GM21529 (cell line): ENCODE measurements around the gene GALNTL6.
"Not testable (repeated sequence)": the region's sequence is repeated elsewhere in the genome, so short reads cannot be mapped to it uniquely, and the experiment has no call there.

ENCODE experiments used
- ATAC-seq: cut with Tn5 transposase; IDR thresholded peaks from one replicate; pipeline ENCODE4 v1.9.1; 2021; ENCODE audit not compliant: unreplicated experiment

Gene GALNTL6

DNA sequence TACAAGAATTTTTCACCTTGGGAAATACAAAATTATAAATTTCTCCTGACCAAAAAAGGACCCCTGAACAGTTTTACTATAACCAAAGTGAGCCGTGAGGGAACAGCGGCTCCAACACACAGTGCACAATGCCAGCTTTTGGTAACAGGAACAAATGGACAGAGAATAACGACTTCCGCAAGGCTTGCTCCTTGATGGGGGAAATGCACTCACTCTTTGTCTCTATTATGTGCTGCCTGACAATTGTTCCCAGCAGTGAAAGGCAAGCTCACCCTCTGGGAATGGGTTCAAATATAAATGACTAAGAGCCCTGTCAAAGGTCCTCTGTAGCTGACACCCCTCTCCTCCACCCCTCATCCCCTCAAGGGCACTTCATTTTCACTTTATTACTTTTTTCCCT lies 1029.6 kb downstream of the GALNTL6 start:
- no peak for ATAC-seq

DNA sequence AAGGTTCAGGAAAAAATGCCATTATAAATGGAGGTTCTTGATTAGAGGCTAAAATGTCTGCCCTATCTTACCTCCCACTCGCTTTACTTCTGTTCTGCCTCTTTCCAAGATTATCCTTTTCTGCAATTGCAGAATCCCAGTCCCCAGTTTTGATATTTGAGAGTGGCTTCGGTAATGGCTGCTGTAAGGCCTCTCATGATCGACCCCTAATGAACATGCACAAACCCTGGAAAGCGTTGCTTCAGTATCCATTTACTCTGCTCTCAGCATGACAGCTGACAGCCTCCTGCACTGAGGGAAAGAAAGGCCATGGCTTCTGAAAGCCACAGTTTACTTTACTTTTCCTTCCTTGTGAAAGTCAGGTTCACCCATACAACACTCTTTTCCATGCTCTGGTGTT lies 1030.0 kb downstream of the GALNTL6 start:
- no peak for ATAC-seq

DNA sequence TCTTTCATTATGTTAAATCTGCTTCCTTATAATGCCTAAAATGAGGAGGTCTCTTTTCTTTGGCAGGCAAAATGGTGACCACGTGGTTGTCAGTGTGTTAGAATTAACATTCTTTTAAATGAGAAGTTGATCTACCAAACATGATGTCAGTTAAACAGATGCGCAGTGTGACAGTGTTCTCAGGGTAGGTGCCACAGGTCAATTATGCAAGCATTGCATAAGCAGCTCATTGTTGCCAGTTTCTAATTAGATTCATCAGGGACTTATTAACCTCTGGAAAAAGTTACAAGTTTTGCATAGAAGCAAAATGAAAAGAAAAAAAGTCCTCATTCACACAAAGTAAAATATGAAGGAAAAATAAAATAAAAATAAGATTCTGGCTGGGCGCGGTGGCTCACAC lies 1031.4 kb downstream of the GALNTL6 start:
- no peak for ATAC-seq

DNA sequence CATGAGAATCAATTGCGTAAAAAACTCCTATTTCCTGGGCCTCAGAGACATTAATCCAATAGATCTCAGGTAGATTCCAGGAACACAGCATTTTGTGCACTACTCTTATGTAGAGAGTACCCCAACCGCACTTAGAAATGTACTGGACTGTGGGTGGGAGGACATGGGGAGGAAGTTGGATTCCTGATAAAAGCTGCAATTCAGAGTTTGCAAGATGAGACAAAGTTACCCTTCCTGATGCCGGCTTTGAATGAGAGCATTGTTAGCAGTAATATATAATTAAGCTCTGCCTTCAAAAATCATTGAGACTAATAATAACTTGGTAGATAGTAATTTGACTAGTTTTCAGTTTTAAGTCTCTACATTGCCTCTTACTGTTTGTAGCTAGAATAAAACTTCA lies 1032.1 kb downstream of the GALNTL6 start:
- ATAC-seq = no peak

DNA sequence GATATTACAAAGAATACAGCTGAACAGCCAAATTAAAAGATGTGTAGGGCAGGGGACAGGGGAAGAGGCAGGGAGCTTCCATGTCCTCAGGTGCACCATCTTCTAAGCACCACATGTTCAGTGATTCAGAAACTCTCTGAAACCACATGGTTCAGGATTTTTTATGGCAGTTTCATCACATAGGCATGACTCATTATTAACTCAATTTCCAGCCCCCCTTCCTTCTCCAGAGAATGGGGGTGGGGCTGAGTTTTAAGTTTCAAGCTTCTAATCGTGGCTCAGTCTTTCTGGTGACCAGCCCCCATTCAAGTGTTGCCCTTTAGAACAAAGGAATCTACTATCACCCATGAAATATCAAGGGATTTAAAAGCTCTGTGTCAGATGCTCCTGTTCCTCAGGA lies 1037.6 kb downstream of the GALNTL6 start:
- no peak for ATAC-seq

DNA sequence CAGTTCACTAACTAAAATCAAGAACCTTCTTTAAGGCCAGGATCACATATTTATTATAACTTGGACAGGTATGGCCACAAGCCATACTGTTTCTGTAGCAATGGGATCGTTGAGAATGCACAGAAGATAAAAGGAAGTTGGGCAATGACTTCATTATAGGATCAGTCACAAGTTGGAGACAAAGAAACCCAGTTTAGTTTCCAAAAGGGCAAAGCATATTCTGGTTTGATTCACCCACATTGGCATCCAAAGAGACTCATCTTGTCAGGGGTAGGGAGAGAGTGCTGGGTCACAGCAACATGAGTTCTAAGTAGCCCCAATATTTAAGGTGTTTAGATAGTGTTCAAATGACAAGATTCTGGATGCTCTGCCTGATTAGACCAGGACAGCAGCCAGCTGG lies 1038.3 kb downstream of the GALNTL6 start:
- no peak for ATAC-seq

DNA sequence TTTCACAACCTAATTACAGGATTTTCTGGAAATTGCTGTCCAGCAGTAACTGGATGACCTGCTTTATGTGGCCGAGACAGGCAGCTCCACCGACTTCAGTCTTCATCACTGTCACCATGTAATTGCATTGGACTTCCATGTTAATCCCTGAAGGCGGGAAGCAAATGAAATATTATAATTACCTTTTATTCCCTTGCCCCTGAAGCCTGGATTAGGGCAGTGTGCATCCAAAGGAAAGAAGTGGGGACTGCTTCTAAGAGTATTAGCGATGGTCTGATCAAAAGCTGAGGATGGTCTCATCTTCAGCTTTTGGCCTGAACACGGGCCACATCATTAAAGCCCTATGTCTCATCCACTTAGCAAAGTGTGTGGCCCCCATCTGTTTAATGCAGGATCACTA lies 1043.8 kb downstream of the GALNTL6 start:
- ATAC-seq = no peak

DNA sequence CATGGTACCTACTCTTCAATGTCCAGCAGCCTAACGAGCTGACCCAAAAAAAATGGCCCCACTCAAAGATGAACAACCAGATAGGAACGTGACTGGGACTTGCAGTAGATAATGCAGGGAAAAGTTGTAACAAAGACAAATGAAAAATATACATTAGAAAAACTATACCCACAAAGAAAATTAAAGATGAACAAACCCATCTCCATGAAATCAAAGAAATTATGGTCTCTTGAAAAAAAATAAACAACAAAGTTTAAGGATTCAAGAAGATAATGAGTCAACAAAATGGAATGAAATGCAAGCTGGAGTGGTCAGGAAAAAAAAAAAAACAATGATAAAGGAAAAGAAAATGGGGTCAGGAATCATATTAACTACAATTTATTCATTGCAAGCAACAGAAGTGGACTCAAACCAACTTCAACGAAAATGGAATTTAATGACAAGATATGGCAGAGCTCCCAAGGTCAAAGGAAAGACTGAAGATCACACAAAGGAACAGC lies 1045.6 kb downstream of the GALNTL6 start:
- no peak for ATAC-seq

DNA sequence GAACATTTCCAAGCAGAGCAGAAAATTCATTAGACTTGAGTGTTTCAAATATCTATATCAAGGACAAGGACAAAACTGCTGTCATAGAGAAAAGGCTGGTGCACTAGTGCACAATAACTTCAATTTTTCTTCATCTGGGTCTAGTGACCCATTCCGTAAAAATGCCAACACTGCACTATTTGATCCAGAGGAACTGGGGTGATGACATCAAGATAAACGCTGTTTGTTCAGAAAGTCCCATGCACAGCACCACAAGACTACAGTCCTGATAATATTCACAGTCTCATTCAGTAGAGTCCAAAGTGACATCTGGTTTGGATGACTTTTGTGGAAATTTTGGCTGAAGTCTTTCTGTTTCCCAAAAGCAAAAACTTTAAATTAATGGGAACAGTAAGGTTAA lies 1051.9 kb downstream of the GALNTL6 start:
- no peak for ATAC-seq

DNA sequence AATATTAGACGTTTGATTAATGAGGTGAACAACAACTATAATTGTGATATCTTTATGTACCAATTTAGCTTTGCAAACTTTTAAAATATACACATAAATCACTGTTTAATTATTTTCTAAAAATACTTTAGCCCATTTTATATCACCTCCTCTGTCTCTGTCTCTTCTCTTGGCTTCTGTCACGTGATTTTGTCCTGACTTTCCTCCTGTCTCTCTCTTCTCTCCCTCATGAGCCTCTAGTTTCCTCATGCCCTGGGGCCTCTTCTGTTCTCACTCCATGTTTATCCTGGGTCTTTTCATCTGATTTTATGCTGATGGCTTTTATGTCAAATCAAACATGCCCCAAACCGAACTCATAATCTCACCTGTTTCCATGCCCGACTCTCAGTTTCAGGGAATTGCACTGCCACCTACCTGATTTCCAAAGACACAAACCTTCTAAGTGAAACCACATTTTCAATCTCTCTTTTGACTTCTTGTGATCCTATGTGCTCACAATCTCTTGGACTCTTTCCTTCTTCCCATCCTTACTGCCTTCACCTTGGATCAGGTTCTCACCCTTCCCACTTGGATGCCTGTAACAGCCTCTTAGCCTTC lies 1052.4 kb downstream of the GALNTL6 start:
- ATAC-seq = no peak

DNA sequence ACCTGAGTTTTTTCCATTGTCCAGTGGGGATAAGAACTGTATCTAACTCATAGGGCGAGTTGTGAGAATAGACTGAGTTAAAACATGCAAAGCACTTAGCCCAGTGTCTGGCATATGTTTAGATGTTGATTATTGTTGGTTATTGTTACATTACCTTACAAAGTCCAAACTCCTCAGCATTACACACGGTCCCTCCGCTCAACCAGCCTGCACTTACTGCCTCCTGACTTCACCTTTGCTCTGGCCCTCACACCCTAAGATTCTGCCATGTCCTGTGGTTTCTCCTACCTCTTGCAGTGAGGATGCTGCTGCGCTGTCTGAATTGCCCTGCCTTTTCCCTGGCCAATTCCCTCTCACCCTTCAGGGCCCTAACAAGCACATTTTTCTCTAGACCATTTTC lies 1053.2 kb downstream of the GALNTL6 start:
- ATAC-seq = no peak

DNA sequence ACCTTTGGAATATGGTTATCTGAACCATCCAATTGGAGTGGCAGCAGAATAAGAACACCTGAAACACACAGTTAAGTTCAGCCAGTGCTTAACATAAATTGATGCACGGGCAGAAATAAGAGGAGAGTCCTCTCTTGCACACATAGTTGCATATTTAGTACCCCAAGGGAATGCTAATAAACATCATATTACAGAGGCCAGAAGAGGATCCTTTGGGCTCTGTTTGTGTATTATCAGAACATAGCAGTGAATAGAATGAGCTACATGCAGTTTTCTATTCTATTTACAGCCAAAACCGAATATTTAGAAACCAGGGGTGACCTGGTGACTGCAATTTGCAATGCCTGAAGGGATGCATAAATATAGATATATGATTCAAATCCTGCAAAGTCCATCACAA lies 1054.6 kb downstream of the GALNTL6 start:
- no peak for ATAC-seq

DNA sequence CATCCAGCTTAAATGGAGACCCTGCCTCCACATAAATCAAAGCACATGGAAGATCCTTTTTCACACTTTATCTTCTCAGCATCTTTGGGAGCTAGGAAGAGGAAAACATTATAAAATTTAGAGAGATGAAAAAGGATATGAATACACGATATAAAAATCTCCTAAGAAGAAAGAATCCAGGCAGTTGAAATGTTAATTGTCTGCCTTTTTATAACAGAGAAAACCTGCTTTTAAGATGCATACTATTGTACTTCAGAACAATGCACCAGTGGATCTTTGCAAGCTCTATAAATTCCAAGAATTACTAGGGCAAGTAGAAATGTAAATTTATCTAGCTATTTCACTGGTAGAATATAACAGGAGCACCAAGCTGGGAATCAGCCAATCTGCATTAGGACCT lies 1055.1 kb downstream of the GALNTL6 start:
- ATAC-seq = no peak

DNA sequence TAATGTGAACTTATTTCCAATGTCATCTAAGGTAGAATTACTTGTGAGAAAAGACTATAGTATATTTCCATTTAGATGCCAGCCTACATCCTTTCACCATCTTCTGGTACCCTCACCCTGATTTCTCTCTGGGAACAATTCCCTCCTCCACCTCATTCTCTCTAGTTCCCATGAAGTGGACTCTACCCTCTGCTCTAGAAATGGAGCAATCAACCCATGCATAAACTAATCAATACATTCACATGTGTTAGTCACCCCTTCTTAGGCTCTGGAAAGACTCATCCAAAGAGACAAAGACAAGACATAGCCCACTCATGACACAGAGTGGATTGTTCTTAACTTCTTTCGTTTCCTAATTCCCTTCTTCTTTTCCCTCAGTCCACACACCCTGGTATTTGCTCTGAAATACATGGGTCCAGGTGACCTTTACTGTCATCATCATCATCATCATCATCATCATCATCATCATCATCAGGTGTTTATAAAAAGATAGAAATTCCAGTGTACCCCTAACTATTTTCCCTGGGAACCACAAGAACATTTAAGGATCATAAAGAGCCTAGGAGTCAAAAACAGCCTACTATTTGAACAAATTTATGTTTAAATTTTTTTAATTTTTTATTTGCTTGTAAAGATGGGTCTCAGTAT lies 1056.5 kb downstream of the GALNTL6 start:
- ATAC-seq = no peak

DNA sequence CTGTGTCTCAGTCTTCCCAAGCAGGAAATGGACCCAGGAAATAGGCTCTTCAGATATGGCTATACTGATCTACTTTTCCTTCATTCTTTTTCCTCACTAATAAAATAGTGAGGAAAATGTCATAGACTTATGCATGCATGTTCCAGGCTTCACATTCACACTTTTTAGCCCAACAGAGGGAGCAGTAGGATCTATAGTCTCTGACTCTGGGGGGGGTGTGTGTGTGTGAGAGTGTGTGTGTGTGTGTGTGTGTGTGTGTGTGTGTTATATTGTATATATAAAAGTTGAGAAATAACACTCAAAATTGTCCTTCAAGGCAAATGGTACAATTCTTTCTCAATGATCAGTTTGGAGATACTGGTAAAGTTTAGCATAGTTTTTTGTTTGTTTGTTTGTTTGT lies 1058.2 kb downstream of the GALNTL6 start:
- no peak for ATAC-seq

DNA sequence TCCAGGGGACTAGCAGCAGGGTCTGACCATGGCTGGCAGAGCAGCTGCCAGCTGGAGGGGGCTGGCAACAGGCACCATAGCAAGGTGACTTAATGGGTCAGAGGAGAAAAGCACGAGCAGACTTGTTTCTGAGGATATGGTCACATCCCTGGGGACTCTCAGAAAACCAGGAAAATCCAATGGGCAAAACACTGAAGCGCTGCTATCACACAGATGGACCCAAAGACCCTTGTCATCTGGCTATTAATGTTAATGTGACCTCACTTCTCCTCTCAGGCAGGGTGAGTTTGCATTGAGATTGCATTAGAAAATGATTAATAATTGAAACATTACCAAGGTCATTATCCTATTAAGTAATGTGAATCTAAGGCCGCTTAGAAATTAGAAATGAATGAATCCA lies 1061.7 kb downstream of the GALNTL6 start:
- no peak for ATAC-seq

DNA sequence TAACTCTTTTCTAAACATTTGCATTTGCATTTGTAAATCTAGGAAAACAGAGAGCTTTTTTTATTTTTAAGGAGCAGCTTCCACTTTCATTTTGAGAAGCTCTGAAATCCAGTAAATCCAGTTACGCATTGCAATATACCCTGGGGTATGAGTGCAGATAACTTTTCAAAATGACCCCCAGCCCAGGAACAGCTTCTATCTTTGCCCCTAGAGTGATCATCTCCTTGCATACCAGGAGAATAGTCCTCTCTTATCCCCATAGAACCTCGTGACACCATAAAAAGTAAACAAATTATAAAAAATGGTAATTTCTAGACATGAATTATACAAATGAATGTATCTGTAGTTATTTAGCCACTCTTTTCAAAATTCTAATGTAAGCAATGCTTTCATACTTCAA lies 1063.2 kb downstream of the GALNTL6 start:
- no peak for ATAC-seq

DNA sequence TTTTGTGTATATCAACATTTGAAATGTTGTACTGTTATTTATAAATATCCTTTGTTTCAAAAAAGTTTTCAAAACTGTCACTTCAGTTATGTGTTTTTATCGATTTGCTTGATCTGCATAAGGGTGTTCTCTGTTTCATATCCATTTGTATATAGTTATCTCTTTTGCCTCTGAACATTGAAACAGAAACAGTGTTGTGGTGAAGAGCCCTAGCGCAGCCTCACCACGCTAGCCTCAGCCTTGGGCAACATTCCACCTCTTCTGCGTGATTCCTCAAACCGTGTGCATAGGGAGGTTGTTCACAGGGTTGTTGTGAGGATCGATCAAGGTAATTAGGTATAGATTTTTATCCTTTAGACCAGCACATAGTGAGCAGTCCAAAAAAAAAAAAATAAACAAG lies 1068.4 kb downstream of the GALNTL6 start:
- ATAC-seq = no peak

DNA sequence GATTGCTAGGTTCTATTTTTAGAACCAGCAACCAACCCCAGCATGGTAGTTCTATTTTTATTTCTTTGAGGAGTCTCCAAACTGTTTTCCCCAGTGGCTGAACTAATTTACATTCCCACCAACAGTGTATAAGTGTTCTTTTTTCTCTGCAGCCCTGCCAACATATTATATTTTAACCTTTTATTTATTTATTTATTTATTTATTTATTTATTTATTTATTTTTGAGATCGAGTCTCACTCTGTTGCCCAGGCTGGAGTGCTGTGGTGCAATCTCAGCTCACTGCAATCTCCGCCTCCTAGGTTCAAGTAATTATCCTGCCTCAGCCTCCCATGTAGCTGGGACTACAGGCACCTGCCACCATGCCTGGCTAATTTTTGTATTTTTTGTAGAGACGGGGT lies 1074.2 kb downstream of the GALNTL6 start:
- not testable (repeated sequence) for ATAC-seq

DNA sequence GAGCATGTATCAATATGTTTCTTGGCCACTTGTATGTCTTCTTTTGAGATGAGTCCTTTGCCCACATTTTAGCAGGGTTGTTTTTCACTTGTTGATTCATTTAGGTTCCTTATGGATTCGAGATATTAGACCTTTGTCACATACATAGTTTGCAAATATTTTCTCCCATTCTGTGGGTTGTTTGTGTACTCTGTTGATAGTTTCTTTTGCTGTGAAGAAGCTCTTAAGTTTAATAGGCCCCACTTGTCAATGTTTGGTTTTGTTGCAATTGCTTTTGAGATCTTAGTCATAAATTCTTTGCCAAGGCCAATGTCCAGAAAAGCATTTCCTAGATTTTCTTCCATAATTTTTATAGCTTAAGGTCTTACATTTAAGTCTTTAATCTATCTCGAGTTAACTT lies 1074.8 kb downstream of the GALNTL6 start:
- ATAC-seq = no peak

DNA sequence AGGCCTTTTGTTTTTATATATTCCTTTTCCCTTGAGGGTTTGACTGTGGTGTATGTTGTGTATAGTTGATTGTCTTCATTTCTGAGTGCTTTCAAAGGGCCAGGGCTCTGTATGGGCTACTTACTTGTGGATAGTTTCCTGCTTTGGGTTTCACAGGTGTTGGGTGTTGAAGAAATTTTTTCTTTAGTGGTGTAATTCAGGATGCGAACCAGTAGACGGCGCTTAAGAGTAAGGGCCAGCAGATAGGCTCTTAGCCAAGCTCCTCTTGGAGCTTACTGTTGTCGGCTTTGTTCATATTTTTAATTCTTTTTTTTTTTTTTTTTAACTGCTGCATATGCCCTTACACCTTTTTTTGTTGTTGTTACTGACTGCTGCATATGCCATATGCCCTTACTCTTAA lies 1079.1 kb downstream of the GALNTL6 start:
- peak; percentile 68 for ATAC-seq

DNA sequence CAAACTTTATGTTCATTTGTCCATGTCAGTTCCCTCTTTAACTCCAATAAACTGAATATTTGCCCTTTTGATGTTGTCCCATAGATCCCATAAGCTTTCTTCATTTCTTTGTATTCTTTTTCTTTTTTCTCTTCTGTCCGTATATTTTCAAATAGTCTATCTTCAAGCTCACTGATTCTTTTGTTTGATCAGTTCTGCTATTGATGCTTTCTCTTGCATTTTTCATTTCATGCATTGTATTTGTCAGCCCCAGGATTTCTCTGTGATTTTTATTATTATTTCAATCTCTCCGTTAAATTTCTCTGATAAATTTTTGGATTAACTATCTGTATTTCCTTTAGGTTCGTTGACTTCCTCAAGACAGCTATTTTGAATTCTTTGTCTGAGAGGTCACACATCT lies 1082.5 kb downstream of the GALNTL6 start:
- no peak for ATAC-seq

DNA sequence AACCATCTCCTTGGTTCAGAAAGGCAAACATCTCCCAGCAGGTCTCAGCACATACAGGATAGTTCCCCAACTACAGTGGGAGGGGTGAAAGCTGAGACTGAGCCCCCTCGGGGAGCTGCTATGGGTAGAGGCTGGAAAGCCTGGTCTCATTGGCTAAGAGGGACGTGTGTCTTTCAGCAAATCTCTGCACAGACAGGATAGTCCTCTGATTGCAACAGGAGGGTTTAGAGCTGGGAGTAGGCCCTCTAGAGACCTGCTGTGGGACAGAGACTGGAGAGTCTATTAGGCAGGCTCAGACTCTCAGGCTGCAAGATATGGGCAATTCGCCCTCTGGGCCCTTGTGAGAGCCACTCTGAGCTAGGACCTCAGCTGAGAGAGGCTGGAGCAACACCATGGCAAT lies 1083.8 kb downstream of the GALNTL6 start:
- ATAC-seq = no peak
